ENCODE data around the gene DOCK4.

DOCK4 gene

DNA sequence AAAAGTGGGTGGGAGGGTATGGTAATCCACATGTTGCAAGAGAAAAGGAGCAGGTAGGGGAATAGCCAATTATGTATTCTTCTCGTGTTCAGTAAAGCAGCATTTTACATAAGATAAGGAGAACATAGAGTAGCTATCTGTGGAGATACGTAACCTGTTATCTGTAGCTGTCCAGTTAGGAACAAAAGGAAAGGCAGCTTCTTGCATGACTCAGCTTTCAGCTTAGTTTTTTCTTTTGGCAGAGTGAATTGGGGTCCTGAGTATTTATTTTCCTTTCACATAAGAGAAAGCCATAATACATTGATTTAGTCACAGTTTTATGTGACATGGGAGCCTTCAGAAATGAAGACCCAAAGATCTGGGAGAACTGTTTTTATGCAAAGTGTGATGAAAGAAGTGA, 527.2 kb downstream of the DOCK4 start:
- no peak for DNase-seq
- CTCF ChIA-PET = no interaction called here
- no peaks in the 10 kb centered on the region for H3K36me3 Mint-ChIP-seq
- no peak overlapping the region for H3K27ac Mint-ChIP-seq
- no peaks in the 10 kb centered on the region for H3K27me3 Mint-ChIP-seq
- H3K9me3 Mint-ChIP-seq = no peaks in the 10 kb centered on the region
- H3K4me1 Mint-ChIP-seq = no peaks in the 10 kb centered on the region
- no peak overlapping the region for H3K4me3 Mint-ChIP-seq

DNA sequence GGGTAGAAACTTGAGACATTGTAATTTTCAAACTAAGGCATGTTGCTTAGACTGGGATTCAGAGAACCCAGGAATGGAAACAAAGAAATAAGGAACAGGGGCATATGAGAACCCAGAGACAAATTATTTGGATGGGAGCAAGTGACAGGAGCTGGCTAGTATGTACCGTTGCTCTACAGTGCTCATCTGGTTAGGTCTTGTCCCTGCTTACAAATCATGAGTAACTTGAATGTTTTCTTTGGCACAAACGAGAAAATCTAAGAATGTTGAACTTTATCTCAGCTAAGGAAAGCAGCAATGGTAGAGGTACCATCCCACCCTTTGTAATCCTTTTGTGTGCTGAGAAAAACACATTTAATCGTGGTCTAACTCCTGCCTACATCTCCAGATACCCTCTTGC, 527.9 kb downstream of the DOCK4 start:
- Mint-ChIP-seq H3K4me3 (no peak overlapping the region), H3K4me1 (no peaks in the 10 kb centered on the region), H3K36me3 (no peaks in the 10 kb centered on the region), H3K27ac (no peak overlapping the region), H3K27me3 (no peaks in the 10 kb centered on the region), H3K9me3 (no peaks in the 10 kb centered on the region)
- CTCF ChIA-PET = no interaction called here
- DNase-seq = no peak

DNA sequence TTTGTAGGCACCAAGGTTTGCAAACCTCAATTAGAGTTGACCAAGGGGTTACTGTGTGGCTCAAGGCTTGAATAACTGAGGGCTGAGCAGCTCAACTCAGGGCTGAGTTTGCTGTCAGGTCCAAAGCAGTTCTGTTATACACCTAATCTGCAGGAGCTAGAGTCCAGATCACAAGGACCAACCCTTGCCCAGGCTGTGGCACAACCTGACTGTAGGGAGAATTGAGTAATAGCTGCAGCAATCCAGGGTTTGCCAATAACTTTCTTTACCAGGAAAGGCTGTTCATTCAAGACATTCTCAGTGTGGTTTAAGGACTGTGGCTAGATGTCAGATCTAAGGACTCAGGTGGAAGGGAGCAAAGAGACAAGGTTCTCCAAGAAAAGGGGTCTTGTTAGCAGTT, 528.4 kb downstream of the DOCK4 start:
- CTCF ChIA-PET = no interaction called here
- no peak overlapping the region for H3K4me3 Mint-ChIP-seq
- H3K9me3 Mint-ChIP-seq = no peaks in the 10 kb centered on the region
- no peak for DNase-seq
- H3K27me3 Mint-ChIP-seq = no peaks in the 10 kb centered on the region
- no peaks in the 10 kb centered on the region for H3K36me3 Mint-ChIP-seq
- H3K27ac Mint-ChIP-seq = no peak overlapping the region
- no peaks in the 10 kb centered on the region for H3K4me1 Mint-ChIP-seq

DNA sequence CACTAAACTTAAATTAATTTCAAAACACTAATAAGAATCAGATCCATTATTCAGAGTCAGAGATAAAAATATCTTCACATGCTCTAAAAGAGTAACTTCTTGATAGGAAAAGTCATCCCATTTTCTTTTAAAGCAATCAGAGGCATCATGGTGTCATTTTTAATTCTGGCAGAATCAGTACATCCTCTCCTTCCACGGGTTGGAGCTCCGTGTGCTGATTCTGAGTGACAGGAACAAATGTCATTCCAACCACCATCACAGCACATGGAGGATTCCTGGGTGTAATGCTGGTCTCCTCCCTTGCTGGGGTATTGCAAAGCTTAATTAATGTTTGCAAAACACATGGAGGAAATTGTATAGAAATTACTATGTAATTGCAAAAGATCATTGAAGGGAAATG, 529.4 kb downstream of the DOCK4 start:
- Mint-ChIP-seq H3K4me1 (no peaks in the 10 kb centered on the region), H3K36me3 (no peaks in the 10 kb centered on the region), H3K27ac (no peak overlapping the region), H3K4me3 (no peak overlapping the region), H3K9me3 (no peaks in the 10 kb centered on the region), H3K27me3 (no peaks in the 10 kb centered on the region)
- CTCF ChIA-PET = interaction anchor here (0.8 kb wide), 2 partner anchors 12 to 65 kb away, joined by 3 read pairs; no protein-coding TSS in a partner anchor
- DNase-seq = no peak

Measured in activated naive CD4-positive, alpha-beta T cell treated with anti-CD3 and anti-CD28 coated beads, Interleukin-2, amount 10 ng/mL, durations not matched to agents 7 days and 5 days (primary cell).